T-helper 1 cell (primary cell): ENCODE data around the gene CAPN10.
A peak's percentile ranks its signal among the peaks of the same experiment; 100 is the strongest.
"Not testable (repeated sequence)": the region's sequence is repeated elsewhere in the genome, so short reads cannot be mapped to it uniquely, and the experiment has no call there.

Source experiments
- DNase-seq, 5 donors: peaks; one replicate each; pipeline ENCODE4 v3.0.0-alpha.2; 2012 to 2020
- total RNA-seq, 4 donors: gene quantifications; one replicate each; lab custom pipeline; 2026; lab: John Stamatoyannopoulos, UW

Gene CAPN10, protein sequence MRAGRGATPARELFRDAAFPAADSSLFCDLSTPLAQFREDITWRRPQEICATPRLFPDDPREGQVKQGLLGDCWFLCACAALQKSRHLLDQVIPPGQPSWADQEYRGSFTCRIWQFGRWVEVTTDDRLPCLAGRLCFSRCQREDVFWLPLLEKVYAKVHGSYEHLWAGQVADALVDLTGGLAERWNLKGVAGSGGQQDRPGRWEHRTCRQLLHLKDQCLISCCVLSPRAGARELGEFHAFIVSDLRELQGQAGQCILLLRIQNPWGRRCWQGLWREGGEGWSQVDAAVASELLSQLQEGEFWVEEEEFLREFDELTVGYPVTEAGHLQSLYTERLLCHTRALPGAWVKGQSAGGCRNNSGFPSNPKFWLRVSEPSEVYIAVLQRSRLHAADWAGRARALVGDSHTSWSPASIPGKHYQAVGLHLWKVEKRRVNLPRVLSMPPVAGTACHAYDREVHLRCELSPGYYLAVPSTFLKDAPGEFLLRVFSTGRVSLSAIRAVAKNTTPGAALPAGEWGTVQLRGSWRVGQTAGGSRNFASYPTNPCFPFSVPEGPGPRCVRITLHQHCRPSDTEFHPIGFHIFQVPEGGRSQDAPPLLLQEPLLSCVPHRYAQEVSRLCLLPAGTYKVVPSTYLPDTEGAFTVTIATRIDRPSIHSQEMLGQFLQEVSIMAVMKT
- 42.2 to 67.5 (median 54.6) reads per million in 4 donors for total RNA-seq

- peak; percentile 93 to 96 (median 95) for DNase-seq
These were observed at the start of gene CAPN10 for GRCh38 chr2:240586198-240586918. Gene CAPN10, plus strand, starts transcription at chr2:240586734. Its CDS starts 178 bp downstream, at chr2:240586912.

GRCh38 chr2:240538031-240538780, 48.3 kb upstream of the CAPN10 start:
- no peak for DNase-seq

- not testable (repeated sequence) for DNase-seq
These were observed 47.4 kb upstream of the CAPN10 start for GRCh38 chr2:240539101-240539500.

DNA sequence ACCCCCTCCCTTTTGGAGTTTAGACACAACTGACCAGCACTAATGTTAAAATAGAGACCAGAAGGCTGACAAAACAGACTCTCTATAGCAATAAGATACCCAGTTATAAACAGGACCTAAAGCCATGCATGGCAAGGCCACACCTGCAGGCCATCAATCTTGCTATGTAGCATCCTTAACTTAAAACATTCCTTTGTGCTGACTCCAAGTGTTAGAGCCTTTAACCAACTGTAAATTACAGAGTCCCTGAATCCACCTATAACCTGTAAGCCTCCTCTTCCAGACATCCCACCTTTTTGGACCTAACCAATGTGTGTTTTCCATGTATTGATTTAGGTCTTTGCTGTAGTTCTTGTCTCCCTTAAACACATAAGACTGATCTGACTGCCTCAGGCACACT, 46.6 kb upstream of the CAPN10 start:
- DNase-seq: no peak

DNA sequence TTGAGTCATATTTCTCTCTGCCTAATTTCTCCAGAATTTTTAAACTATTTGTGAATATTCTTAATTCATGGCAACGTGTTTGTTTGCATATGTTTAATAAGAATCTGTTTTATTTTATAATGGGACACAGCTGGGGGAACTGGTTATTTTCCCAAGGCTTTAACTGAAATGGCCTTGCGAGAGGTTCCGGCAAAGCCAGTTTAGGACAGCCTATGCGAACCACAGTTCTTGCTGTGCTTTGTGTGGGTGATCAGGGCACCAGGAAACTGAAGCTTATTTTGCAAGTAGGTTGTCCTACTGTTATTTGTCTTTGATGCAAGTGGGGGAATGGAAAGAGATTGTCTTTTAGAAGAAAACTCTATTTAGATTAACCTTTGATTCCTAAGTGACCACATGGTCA, 35.2 kb upstream of the CAPN10 start:
- no peak for DNase-seq

GRCh38 chr2:240551811-240552210, 34.7 kb upstream of the CAPN10 start:
- DNase-seq: no peak

DNA sequence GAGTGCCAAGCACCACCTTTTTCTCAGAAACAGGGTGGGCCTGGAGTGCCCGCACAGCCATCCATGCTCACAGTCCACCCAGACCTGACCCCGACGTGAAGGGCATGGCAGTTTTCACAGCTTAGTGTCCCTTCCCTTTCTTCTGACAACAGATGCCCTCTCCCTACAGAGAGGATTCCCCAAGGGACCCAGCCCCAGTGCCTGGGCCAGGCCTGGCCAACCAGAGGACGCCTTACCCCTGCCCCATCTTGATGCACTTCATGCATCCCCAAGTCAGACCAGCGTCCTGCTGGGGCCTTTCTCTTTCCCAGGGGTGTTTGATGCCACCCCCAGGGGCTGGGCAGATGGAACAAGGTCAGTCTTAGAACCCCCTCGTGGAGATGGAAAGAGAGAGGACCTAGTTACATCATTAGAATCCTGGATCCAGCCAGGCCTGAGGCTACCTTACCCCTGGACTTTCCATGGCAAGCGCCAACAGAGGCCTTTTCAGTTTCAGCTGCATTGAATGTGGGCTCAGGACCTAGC, 32.5 kb upstream of the CAPN10 start:
- no peak for DNase-seq

DNA sequence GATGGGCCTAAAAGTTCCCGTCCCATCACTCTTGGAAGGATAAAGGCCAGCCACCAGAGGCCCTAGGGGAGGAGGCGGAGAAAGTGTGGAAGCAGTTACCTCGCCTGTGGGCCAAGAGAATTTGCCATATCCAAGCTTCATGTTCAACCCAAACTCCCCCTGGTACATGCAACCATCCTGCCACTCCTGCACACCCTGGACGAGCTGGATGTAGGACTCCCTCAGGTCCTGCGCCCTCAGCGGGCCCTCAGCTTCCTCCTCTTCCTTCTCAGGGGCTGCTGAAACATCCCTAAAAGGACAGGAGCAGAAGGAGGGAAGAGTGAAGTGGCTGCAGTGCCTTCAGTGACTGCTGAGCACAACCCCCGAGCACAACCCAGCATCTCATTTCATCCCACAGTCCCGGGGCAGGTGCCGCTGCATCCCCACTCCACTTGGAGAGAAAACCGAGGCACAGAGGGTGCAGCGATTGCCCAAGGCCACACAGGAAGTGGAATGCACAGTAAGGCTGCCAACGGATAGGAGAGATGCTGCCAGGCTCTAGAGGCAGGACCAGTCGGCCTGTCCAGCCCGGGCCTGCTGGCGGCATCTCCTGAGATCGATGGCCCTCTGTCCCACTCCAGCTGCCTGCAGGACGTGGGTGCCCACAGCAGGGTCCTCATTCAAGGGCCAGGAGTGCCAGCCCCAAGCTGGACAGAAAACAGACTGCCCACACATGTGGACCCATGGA, 31.6 kb upstream of the CAPN10 start:
- no peak for DNase-seq

- no peak for DNase-seq
These were observed 30.8 kb upstream of the CAPN10 start for GRCh38 chr2:240555541-240556250.

- peak; percentile 36 to 69 (median 60) for DNase-seq
These were observed 29.9 kb upstream of the CAPN10 start for GRCh38 chr2:240556553-240557100.

DNA sequence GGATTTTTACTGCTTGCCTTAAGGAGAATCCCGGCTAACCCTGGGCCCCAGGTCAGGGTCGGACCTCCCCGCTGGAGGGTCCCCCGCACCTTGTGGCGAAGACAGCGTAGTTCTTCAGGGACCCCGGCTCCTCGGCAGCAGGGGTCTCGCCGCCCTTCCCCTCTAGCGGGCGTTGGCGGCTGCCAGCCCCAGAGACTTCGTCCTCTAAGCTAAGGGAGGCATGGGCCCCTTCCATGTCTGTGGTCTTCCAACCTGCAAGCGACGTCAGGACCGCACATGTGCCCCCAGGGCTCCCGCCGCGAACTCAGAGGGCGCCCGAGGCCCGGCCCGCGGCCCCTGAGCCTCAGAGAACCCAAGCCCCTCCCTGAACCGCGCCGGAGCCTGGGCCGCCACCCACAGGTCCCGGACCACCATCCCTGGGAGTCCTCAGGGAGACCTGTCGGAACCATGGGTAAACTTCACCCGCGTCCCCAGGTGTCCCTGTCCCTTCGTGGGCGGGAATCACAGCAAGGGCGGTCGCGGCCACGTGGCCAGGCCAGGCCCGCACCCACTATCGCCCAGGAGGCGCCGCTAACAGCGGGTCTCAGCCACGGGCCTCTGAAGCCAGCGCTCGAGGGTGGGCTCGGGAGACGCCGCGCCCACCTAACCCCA, 29.3 kb upstream of the CAPN10 start:
- peak in 1 of 5 donors; percentile 14 for DNase-seq

DNA sequence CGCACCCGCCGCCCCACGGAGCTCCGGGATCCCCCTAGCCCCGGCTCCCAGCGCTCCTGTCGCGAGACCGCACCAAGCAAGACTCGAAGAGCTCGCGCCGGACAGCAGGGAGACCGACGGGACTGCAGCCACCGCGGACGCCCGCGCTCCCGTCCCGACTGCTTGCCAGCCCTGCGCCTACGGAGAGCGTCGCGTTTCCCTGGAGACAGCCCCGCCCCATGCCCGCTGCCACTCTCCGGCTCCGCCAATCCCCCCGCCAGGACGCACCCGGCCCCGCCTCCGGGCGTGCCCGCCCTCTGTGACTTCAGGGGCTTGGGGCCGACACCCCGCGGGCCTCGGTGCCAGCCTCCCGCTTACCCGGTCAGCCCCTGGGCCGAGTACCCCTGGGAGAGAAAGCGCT, 28.7 kb upstream of the CAPN10 start, which contains the start of gene ANKMY1:
Gene ANKMY1, minus strand, starts transcription at position 181 of the 400 bp plus-strand sequence. CDS start 653 bp downstream, outside the sequence.
- DNase-seq: peak; percentile 33 to 58 (median 46)

- no peak for DNase-seq
These were observed 28.2 kb upstream of the CAPN10 start for GRCh38 chr2:240558236-240558761.

DNA sequence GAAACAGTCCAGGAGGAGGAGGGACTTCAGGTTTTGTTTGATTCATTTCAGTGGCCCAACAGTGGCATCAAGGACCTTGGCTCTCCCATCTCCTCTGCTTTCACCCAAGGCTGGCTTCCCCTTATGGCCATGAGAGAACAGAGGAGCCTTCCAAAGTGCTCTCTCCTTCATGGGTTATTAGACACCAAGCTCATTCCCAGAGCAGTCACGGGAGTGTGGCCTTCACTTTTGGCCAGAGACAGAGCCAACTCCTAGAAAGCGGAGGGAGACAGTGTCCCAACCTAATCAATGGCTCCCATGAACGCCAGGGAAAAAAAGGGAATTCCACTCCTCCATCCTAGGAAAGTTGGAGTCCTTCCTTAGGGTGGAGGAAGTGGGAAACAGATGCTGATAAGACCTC, 27.2 kb upstream of the CAPN10 start:
- no peak for DNase-seq

DNA sequence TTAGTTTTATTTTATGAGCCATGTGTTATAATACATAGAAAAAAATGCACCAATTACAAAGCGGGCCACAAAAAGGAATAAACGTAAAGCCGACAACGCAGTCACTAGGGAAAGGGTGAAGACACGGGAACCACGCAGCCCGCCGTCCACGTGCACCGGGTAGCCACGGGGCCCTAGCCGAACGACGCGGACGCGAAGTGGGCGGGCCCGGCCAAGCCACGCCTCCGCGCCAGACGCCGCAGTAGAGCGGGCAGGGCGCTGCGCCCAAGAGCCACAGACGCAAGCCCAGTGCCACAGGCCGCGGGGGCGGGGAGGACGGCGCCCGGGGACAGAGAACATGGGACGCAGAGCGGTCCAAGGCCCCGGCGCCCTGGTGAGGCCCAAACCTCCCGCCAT, 26.5 kb upstream of the CAPN10 start, which contains the start of gene DUSP28:
Gene DUSP28, plus strand, starts transcription at position 274 of the 396 bp plus-strand sequence. CDS start 328 bp downstream, outside the sequence.
- peak; percentile 79 to 93 (median 86) for DNase-seq

GRCh38 chr2:240560480-240561324, 25.8 kb upstream of the CAPN10 start:
- peak; percentile 97 to 100 (median 99) for DNase-seq

GRCh38 chr2:240561325-240561971, 25.1 kb upstream of the CAPN10 start:
- peak in 1 of 5 donors; percentile 68 for DNase-seq

GRCh38 chr2:240563231-240563630, 23.3 kb upstream of the CAPN10 start:
- not testable (repeated sequence) for DNase-seq
